GM23338 (cell line): ENCODE results near the gene PCDHGC4. TPM values are rescaled to one million over a fixed set of nuclear protein-coding genes. Genes with fewer than 3 reads are reported as not detected.

Source experiments
- ATAC-seq: fragments of 200-7000 bp; cut with Tn5 transposase; 3 replicates; pipeline ENCODE4 v1.9.1; 2020
- DNase-seq: peaks from one replicate; pipeline ENCODE4 v3.0.0-alpha.2; 2015; ENCODE audit warnings: low spot score
- H2AFZ ChIP-seq: fragments of 200-600 bp; sonication (generic); 2 replicates; pipeline ENCODE4 v1.8.0; 2016; ENCODE audit warnings: antibody characterized with exemption, mild to moderate bottlenecking, moderate library complexity
- H3F3A ChIP-seq: fragments of 200-600 bp; sonication (generic); replicated peaks from 2 replicates; pipeline ENCODE4 v1.8.0; 2017; ENCODE audit warnings: antibody characterized with exemption, mixed run types, low read depth
- H3K27ac ChIP-seq: fragments of 200-600 bp; sonication (generic); 2 replicates; pipeline ENCODE4 v1.6.1; 2016; ENCODE audit warnings: low read depth
- H3K27me3 ChIP-seq: fragments of 200-600 bp; sonication (generic); 2 replicates; pipeline ENCODE4 v1.8.0; 2016; ENCODE audit warnings: mild to moderate bottlenecking, mixed run types, moderate library complexity; ENCODE audit not compliant: insufficient read depth
- H3K36me3 ChIP-seq: fragments of 200-600 bp; sonication (generic); 2 replicates; pipeline ENCODE4 v1.8.0; 2016; ENCODE audit warnings: mild to moderate bottlenecking; ENCODE audit not compliant: insufficient read depth
- H3K4me1 ChIP-seq: fragments of 200-600 bp; sonication (generic); 2 replicates; pipeline ENCODE4 v1.8.0; 2016; ENCODE audit warnings: mild to moderate bottlenecking, moderate library complexity; ENCODE audit not compliant: insufficient read depth
- H3K4me2 ChIP-seq: fragments of 200-600 bp; sonication (generic); 2 replicates; pipeline ENCODE4 v1.7.1; 2017; ENCODE audit warnings: mixed run types
- H3K4me3 ChIP-seq: fragments of 200-600 bp; sonication (generic); 2 replicates; pipeline ENCODE4 v1.6.1; 2016; ENCODE audit warnings: mixed run types
- H3K79me2 ChIP-seq: fragments of 200-600 bp; sonication (generic); replicated peaks from 2 replicates; pipeline ENCODE4 v1.8.0; 2017; ENCODE audit warnings: mild to moderate bottlenecking; ENCODE audit not compliant: insufficient read depth
- H3K9me2 ChIP-seq: fragments of 200-600 bp; sonication (generic); 2 replicates; pipeline ENCODE4 v1.8.0; 2017; ENCODE audit not compliant: insufficient read depth
- H4K20me1 ChIP-seq: fragments of 200-600 bp; sonication (generic); replicated peaks from 2 replicates; pipeline ENCODE4 v1.8.0; 2017; ENCODE audit warnings: mild to moderate bottlenecking; ENCODE audit not compliant: insufficient read depth
- H3K27ac Mint-ChIP-seq: 2 replicates; pipeline ENCODE4 v1.8.0; 2020; ENCODE audit warnings: inconsistent platforms, mild to moderate bottlenecking, moderate library complexity, mixed read lengths
- H3K27me3 Mint-ChIP-seq: 3 replicates; pipeline ENCODE4 v1.8.0; 2022; ENCODE audit warnings: low read depth, mild to moderate bottlenecking, moderate library complexity, mixed read lengths, inconsistent platforms; ENCODE audit not compliant: insufficient read depth, poor library complexity
- H3K36me3 Mint-ChIP-seq: 3 replicates; pipeline ENCODE4 v1.8.0; 2021; ENCODE audit warnings: low read depth, mild to moderate bottlenecking, inconsistent platforms, moderate library complexity, mixed read lengths
- H3K4me1 Mint-ChIP-seq: 3 replicates; pipeline ENCODE4 v1.8.0; 2020; ENCODE audit warnings: mild to moderate bottlenecking, inconsistent platforms, mixed read lengths
- H3K4me3 Mint-ChIP-seq: 3 replicates; pipeline ENCODE4 v1.8.0; 2021; ENCODE audit warnings: moderate library complexity, mild to moderate bottlenecking, inconsistent platforms, mixed read lengths
- H3K9me3 Mint-ChIP-seq: 3 replicates; pipeline ENCODE4 v1.8.0; 2020; ENCODE audit warnings: moderate library complexity, mild to moderate bottlenecking, inconsistent platforms, mixed read lengths
- CREB1 ChIP-seq: fragments of 250-450 bp; sonication (Bioruptor Pico); IDR thresholded peaks from 2 replicates; pipeline ENCODE4 v1.5.0; 2020; ENCODE audit warnings: low read depth, mild to moderate bottlenecking, moderate library complexity
- CTCF ChIP-seq, 2 experiments: fragments of 200-600 bp in 1 of 2; sonication (generic) in 1 of 2; conservative IDR thresholded peaks; 2 replicates each; pipeline versions ENCODE4 v1.5.1 to v1.6.1; 2016 to 2017; ENCODE audit warnings: antibody characterized with exemption in 2 of 2, low read depth in 2 of 2, mild to moderate bottlenecking in 2 of 2, moderate library complexity in 1 of 2
- EZH2 ChIP-seq: fragments of 200-600 bp; sonication (generic); IDR thresholded peaks from one replicate; pipeline ENCODE4 v1.8.0; 2017; ENCODE audit warnings: antibody characterized with exemption, mild to moderate bottlenecking, low read depth; ENCODE audit not compliant: unreplicated experiment
- EZH2phosphoT487 ChIP-seq: fragments of 200-600 bp; sonication (generic); IDR thresholded peaks from one replicate; pipeline ENCODE4 v1.8.1; 2018; ENCODE audit warnings: antibody characterized with exemption; ENCODE audit not compliant: unreplicated experiment
- JUNB ChIP-seq: IDR thresholded peaks from one replicate; pipeline ENCODE4 v1.6.1; 2016; ENCODE audit warnings: antibody characterized with exemption; ENCODE audit not compliant: unreplicated experiment
- NANOG ChIP-seq: IDR thresholded peaks from 2 replicates; pipeline ENCODE4 v1.6.1; 2016; ENCODE audit warnings: antibody characterized with exemption, borderline replicate concordance
- POLR2AphosphoS5 ChIP-seq: IDR thresholded peaks from 2 replicates; pipeline ENCODE4 v1.6.1; 2016; ENCODE audit warnings: antibody characterized with exemption, low read depth
- STAT1 ChIP-seq: IDR thresholded peaks from one replicate; pipeline ENCODE4 v1.6.1; 2016; ENCODE audit warnings: antibody characterized with exemption; ENCODE audit not compliant: unreplicated experiment
- ZNF114 ChIP-seq: fragments of 250-450 bp; sonication (Bioruptor Pico); IDR thresholded peaks from 2 replicates; pipeline ENCODE4 v1.5.0; 2020; ENCODE audit warnings: mild to moderate bottlenecking, moderate library complexity
- ZNF331 ChIP-seq: fragments of 250-450 bp; sonication (Bioruptor Pico); IDR thresholded peaks from 2 replicates; pipeline ENCODE4 v1.5.0; 2020; ENCODE audit warnings: low read depth, mild to moderate bottlenecking, moderate library complexity
- polyA plus RNA-seq: library from polyadenylated mRNA; unstranded; fragments of >200 nt; fragmentation: Nextera tagmentation; extraction: Ambion mirVana; gene quantifications from 2 replicates; pipeline ENCODE4 v1.2.1, GENCODE V29; 2016
- total RNA-seq: library from RNA; depleted of rRNA; stranded (reverse); fragments of >200 nt; shearing (Covaris generic); gene quantifications from 2 replicates; pipeline ENCODE4 v1.2.3, GENCODE V29; 2014
- TF ChIP-seq, protein P1 (sequence below): IDR thresholded peaks from 2 replicates; pipeline ENCODE4 v1.6.1; 2016; ENCODE audit warnings: antibody characterized with exemption
- TF ChIP-seq, protein P2 (sequence below): IDR thresholded peaks from one replicate; pipeline ENCODE4 v1.6.1; 2018; ENCODE audit warnings: antibody characterized with exemption; ENCODE audit not compliant: unreplicated experiment
- TF ChIP-seq, protein P3 (sequence below): fragments of 250-450 bp; sonication (Bioruptor Pico); IDR thresholded peaks from 2 replicates; pipeline ENCODE4 v1.5.0; 2020; ENCODE audit warnings: mild to moderate bottlenecking, moderate library complexity

The PCDHGC4 gene
- total and polyA plus RNA-seq, 2 experiments from 2014 or later: 0.31 to 3.0 TPM

GRCh38 chr5:141504216-141504615, 19.4 kb downstream of the PCDHGC4 start:
- H3K4me1 Mint-ChIP-seq: peaks cover 26% of the 10 kb centered on the region
- H3K4me3 ChIP-seq: no peak overlapping the region
- DNase-seq: no peak
- peaks cover 14% of the 10 kb centered on the region for H3K4me1 ChIP-seq
- H3K27ac Mint-ChIP-seq: no peak overlapping the region
- H3K27me3 ChIP-seq: no peaks in the 10 kb centered on the region
- no peak for ATAC-seq
- H3K79me2 ChIP-seq: no peaks in the 10 kb centered on the region
- H2AFZ ChIP-seq: no peak overlapping the region
- no peaks in the 10 kb centered on the region for H3K36me3 ChIP-seq
- no peak overlapping the region for H3K4me3 Mint-ChIP-seq
- peaks cover 9% of the 10 kb centered on the region for H3K36me3 Mint-ChIP-seq
- H3K9me3 Mint-ChIP-seq: no peaks in the 10 kb centered on the region
- H3F3A ChIP-seq: no peaks in the 10 kb centered on the region
- no peaks in the 10 kb centered on the region for H3K9me2 ChIP-seq
- H4K20me1 ChIP-seq: no peaks in the 10 kb centered on the region
- H3K27me3 Mint-ChIP-seq: peaks cover 12% of the 10 kb centered on the region
- H3K27ac ChIP-seq: no peak overlapping the region
- H3K4me2 ChIP-seq: no peak overlapping the region
- no peak for TF ChIP-seq ZNF114 (CRISPR knock-in tag)
- no peak for TF ChIP-seq JUNB
- TF ChIP-seq STAT1: no peak
- no peak for TF ChIP-seq CREB1 (CRISPR knock-in tag)
- TF ChIP-seq CTCF (conservative IDR thresholded peaks at IDR 0.05; ENCODE audit: low read depth in 2 of 2): no peak
- no peak for TF ChIP-seq NANOG
- TF ChIP-seq, protein P1, sequence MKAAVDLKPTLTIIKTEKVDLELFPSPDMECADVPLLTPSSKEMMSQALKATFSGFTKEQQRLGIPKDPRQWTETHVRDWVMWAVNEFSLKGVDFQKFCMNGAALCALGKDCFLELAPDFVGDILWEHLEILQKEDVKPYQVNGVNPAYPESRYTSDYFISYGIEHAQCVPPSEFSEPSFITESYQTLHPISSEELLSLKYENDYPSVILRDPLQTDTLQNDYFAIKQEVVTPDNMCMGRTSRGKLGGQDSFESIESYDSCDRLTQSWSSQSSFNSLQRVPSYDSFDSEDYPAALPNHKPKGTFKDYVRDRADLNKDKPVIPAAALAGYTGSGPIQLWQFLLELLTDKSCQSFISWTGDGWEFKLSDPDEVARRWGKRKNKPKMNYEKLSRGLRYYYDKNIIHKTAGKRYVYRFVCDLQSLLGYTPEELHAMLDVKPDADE: no peak
- no peak for TF ChIP-seq EZH2
- no peak for TF ChIP-seq ZNF331
- no peak for TF ChIP-seq POLR2AphosphoS5
- TF ChIP-seq, protein P2, sequence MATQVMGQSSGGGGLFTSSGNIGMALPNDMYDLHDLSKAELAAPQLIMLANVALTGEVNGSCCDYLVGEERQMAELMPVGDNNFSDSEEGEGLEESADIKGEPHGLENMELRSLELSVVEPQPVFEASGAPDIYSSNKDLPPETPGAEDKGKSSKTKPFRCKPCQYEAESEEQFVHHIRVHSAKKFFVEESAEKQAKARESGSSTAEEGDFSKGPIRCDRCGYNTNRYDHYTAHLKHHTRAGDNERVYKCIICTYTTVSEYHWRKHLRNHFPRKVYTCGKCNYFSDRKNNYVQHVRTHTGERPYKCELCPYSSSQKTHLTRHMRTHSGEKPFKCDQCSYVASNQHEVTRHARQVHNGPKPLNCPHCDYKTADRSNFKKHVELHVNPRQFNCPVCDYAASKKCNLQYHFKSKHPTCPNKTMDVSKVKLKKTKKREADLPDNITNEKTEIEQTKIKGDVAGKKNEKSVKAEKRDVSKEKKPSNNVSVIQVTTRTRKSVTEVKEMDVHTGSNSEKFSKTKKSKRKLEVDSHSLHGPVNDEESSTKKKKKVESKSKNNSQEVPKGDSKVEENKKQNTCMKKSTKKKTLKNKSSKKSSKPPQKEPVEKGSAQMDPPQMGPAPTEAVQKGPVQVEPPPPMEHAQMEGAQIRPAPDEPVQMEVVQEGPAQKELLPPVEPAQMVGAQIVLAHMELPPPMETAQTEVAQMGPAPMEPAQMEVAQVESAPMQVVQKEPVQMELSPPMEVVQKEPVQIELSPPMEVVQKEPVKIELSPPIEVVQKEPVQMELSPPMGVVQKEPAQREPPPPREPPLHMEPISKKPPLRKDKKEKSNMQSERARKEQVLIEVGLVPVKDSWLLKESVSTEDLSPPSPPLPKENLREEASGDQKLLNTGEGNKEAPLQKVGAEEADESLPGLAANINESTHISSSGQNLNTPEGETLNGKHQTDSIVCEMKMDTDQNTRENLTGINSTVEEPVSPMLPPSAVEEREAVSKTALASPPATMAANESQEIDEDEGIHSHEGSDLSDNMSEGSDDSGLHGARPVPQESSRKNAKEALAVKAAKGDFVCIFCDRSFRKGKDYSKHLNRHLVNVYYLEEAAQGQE: no peak
- TF ChIP-seq EZH2phosphoT487: no peak
- TF ChIP-seq, protein P3, sequence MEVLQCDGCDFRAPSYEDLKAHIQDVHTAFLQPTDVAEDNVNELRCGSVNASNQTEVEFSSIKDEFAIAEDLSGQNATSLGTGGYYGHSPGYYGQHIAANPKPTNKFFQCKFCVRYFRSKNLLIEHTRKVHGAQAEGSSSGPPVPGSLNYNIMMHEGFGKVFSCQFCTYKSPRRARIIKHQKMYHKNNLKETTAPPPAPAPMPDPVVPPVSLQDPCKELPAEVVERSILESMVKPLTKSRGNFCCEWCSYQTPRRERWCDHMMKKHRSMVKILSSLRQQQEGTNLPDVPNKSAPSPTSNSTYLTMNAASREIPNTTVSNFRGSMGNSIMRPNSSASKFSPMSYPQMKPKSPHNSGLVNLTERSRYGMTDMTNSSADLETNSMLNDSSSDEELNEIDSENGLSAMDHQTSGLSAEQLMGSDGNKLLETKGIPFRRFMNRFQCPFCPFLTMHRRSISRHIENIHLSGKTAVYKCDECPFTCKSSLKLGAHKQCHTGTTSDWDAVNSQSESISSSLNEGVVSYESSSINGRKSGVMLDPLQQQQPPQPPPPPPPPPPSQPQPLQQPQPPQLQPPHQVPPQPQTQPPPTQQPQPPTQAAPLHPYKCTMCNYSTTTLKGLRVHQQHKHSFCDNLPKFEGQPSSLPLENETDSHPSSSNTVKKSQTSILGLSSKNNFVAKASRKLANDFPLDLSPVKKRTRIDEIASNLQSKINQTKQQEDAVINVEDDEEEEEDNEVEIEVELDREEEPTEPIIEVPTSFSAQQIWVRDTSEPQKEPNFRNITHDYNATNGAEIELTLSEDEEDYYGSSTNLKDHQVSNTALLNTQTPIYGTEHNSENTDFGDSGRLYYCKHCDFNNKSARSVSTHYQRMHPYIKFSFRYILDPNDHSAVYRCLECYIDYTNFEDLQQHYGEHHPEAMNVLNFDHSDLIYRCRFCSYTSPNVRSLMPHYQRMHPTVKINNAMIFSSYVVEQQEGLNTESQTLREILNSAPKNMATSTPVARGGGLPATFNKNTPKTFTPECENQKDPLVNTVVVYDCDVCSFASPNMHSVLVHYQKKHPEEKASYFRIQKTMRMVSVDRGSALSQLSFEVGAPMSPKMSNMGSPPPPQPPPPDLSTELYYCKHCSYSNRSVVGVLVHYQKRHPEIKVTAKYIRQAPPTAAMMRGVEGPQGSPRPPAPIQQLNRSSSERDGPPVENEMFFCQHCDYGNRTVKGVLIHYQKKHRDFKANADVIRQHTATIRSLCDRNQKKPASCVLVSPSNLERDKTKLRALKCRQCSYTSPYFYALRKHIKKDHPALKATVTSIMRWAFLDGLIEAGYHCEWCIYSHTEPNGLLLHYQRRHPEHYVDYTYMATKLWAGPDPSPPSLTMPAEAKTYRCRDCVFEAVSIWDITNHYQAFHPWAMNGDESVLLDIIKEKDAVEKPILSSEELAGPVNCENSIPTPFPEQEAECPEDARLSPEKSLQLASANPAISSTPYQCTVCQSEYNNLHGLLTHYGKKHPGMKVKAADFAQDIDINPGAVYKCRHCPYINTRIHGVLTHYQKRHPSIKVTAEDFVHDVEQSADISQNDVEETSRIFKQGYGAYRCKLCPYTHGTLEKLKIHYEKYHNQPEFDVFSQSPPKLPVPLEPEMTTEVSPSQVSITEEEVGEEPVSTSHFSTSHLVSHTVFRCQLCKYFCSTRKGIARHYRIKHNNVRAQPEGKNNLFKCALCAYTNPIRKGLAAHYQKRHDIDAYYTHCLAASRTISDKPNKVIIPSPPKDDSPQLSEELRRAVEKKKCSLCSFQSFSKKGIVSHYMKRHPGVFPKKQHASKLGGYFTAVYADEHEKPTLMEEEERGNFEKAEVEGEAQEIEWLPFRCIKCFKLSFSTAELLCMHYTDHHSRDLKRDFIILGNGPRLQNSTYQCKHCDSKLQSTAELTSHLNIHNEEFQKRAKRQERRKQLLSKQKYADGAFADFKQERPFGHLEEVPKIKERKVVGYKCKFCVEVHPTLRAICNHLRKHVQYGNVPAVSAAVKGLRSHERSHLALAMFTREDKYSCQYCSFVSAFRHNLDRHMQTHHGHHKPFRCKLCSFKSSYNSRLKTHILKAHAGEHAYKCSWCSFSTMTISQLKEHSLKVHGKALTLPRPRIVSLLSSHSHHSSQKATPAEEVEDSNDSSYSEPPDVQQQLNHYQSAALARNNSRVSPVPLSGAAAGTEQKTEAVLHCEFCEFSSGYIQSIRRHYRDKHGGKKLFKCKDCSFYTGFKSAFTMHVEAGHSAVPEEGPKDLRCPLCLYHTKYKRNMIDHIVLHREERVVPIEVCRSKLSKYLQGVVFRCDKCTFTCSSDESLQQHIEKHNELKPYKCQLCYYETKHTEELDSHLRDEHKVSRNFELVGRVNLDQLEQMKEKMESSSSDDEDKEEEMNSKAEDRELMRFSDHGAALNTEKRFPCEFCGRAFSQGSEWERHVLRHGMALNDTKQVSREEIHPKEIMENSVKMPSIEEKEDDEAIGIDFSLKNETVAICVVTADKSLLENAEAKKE (CRISPR knock-in tag): no peak
